Type B pancreatic cell (in vitro differentiated cells): ENCODE measurements around the gene RAPGEF1. TPM values are rescaled to one million over a fixed set of nuclear protein-coding genes. Genes with fewer than 3 reads are reported as not detected.

Experiments used
- DNase-seq: peaks from one replicate; pipeline ENCODE4 v3.0.0; 2021; ENCODE audit warnings: mixed read lengths; ENCODE audit not compliant: unreplicated experiment; ENCODE audit errors: extremely low spot score
- H3K27ac Mint-ChIP-seq: 2 replicates; pipeline ENCODE4 v1.8.0; 2021; ENCODE audit warnings: mild to moderate bottlenecking, mixed read lengths
- H3K27me3 Mint-ChIP-seq: 2 replicates; pipeline ENCODE4 v1.8.0; 2021; ENCODE audit warnings: mixed read lengths
- H3K36me3 Mint-ChIP-seq: 2 replicates; pipeline ENCODE4 v1.8.0; 2021; ENCODE audit warnings: mixed read lengths
- H3K4me1 Mint-ChIP-seq: one replicate; pipeline ENCODE4 v1.8.0; 2021; ENCODE audit warnings: mixed read lengths; ENCODE audit not compliant: unreplicated experiment
- H3K4me3 Mint-ChIP-seq: 2 replicates; pipeline ENCODE4 v1.8.0; 2021; ENCODE audit warnings: mild to moderate bottlenecking, mixed read lengths
- H3K9me3 Mint-ChIP-seq: 2 replicates; pipeline ENCODE4 v1.8.0; 2021; ENCODE audit warnings: mixed read lengths
- CTCF ChIP-seq: fragments of 200-600 bp; sonication (generic); conservative IDR thresholded peaks from 2 replicates; pipeline ENCODE4 v1.5.0; 2021; ENCODE audit warnings: antibody characterized with exemption, mild to moderate bottlenecking
- total RNA-seq: library from RNA; stranded (reverse); gene quantifications from 2 replicates; pipeline ENCODE4 v1.2.1, GENCODE V29; 2021; ENCODE audit warnings: low replicate concordance

The RAPGEF1 gene
- total RNA-seq, 1 donor from 2014 or later: 45.9 TPM

- H3K9me3 Mint-ChIP-seq: peaks cover 4% of the 10 kb centered on the region
- TF ChIP-seq CTCF: no peak
- no peaks in the 10 kb centered on the region for H3K36me3 Mint-ChIP-seq
- H3K27ac Mint-ChIP-seq: no peak overlapping the region
- H3K27me3 Mint-ChIP-seq: peaks cover 50% of the 10 kb centered on the region
- H3K4me1 Mint-ChIP-seq: no peaks in the 10 kb centered on the region
- DNase-seq: no peak
- H3K4me3 Mint-ChIP-seq: peak overlapping the region; percentile 47
Measured at GRCh38 chr9:131545786-131546335, 194.0 kb downstream of the RAPGEF1 start.

GRCh38 chr9:131545003-131545785 lies 194.7 kb downstream of the RAPGEF1 start, which contains the start of gene PRRT1B:
PRRT1B (plus strand) TSS chr9:131545523; CDS start chr9:131545616, 93 bp downstream.
- Mint-ChIP-seq H3K9me3 (peaks cover 4% of the 10 kb centered on the region), H3K27me3 (peaks cover 46% of the 10 kb centered on the region), H3K4me3 (peak within 1 kb of the TSS; percentile 71), H3K27ac (peak within 1 kb of the TSS; percentile 74), H3K36me3 (no peaks in the 10 kb centered on the region), H3K4me1 (no peaks in the 10 kb centered on the region)
- TF ChIP-seq CTCF: no peak
- DNase-seq: no peak

GRCh38 chr9:131543141-131543540 lies 196.7 kb downstream of the RAPGEF1 start:
- peaks cover 26% of the 10 kb centered on the region for H3K27me3 Mint-ChIP-seq

DNA sequence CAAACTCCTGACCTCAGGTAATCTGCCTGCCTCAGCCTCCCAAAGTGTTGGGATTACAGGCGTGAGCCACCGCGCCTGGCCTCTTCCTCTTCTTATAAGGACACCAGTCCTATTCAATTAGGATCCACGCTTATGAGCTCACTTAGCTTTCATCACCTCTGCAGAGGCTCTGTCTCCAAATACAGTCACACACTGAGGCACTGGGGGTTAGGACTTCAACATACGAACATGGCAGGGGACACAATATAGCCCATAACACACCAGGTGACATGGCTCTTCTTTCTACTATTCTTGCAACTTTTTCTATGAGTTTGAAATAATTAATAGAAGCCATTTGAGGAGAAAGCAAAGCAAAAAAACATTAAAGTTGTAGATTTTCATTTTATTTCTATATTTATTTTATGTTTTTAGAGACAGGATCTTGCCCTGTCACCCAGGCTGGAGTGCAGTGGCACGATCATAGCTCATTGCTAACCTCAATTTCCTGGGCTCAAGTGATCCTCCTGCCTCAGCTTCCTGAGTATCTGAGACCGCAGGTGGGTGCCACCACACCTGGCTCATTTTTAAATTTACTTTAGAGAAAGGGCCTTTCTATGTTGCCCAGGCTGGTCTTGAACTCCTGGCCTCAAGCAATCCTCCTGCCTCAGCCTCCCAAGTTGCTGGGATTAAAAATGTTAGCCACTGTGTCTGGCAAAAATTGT lies 200.5 kb downstream of the RAPGEF1 start:
- peaks cover 4% of the 10 kb centered on the region for H3K36me3 Mint-ChIP-seq
- DNase-seq: no peak
- H3K27me3 Mint-ChIP-seq: peaks cover 3% of the 10 kb centered on the region
- no peaks in the 10 kb centered on the region for H3K4me1 Mint-ChIP-seq
- H3K4me3 Mint-ChIP-seq: no peak overlapping the region
- TF ChIP-seq CTCF: no peak
- no peaks in the 10 kb centered on the region for H3K9me3 Mint-ChIP-seq
- H3K27ac Mint-ChIP-seq: no peak overlapping the region

More at GRCh38 chr9:131543141-131543540, 196.7 kb downstream of the RAPGEF1 start:
- no peaks in the 10 kb centered on the region for H3K36me3 Mint-ChIP-seq
- DNase-seq: no peak
- H3K4me1 Mint-ChIP-seq: no peaks in the 10 kb centered on the region
- H3K27ac Mint-ChIP-seq: no peak overlapping the region
- H3K4me3 Mint-ChIP-seq: no peak overlapping the region
- TF ChIP-seq CTCF: no peak
- peaks cover 1% of the 10 kb centered on the region for H3K9me3 Mint-ChIP-seq

DNA sequence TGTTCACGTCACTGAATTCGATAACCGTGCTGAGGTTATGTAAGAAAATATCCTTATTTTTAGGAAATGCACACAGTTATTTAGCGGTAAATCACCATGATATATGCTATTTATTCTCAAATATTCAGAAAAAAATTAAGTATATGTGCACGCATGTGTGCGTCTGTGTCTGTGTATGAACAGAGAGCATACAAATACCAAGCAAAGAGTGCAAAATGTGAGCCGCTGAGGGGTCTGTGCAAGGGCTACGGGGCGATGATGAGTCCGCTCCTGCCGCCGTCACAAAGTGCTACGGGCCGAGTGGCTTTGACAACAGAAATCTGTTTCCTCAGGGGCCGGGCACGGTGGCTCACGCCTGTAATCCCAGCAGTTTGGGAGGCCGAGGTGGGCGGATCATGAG lies 201.9 kb downstream of the RAPGEF1 start:
- H3K4me1 Mint-ChIP-seq: no peaks in the 10 kb centered on the region
- H3K9me3 Mint-ChIP-seq: no peaks in the 10 kb centered on the region
- TF ChIP-seq CTCF: no peak
- H3K27ac Mint-ChIP-seq: no peak overlapping the region
- DNase-seq: no peak
- H3K4me3 Mint-ChIP-seq: no peak overlapping the region
- peaks cover 4% of the 10 kb centered on the region for H3K36me3 Mint-ChIP-seq
- H3K27me3 Mint-ChIP-seq: no peaks in the 10 kb centered on the region
